OCI-LY7 (cell line): Measurements from ENCODE around the gene SIPA1L3. TPM values are rescaled to one million over a fixed set of nuclear protein-coding genes. Genes with fewer than 3 reads are reported as not detected.

Experiments used
- BruUV-seq: library from RNA; stranded (reverse); fragments of 400-500 nt; replicated peaks from 2 replicates; lab custom pipeline; 2021; lab: Mats Ljungman, UMichigan
- CTCF ChIA-PET: fragments of 300-600 bp; sonication (Branson Sonifier 250); formaldehyde crosslinking; loops from one replicate; lab custom pipeline; 2022; ENCODE audit warnings: antibody characterized with exemption; ENCODE audit not compliant: unreplicated experiment; lab: Charles Lee
- POLR2A ChIA-PET: fragments of 300-600 bp; sonication (Branson Sonifier 250); formaldehyde crosslinking; loops from one replicate; lab custom pipeline; 2022; ENCODE audit warnings: antibody characterized with exemption; lab: Charles Lee
- DNase-seq: peaks from one replicate; pipeline ENCODE4 v3.0.0-alpha.2; 2015; ENCODE audit warnings: low spot score
- H2AFZ ChIP-seq: fragments of 200-600 bp; sonication (generic), shearing (Covaris generic); 2 replicates; pipeline ENCODE4 v1.6.1; 2014; ENCODE audit warnings: mild to moderate bottlenecking, antibody characterized with exemption, low read length, moderate library complexity
- H3K27ac ChIP-seq: fragments of 200-600 bp; sonication (generic); 2 replicates; pipeline ENCODE4 v1.5.1; 2014; ENCODE audit warnings: mixed run types, low read depth, mild to moderate bottlenecking, moderate library complexity, low read length, inconsistent platforms; ENCODE audit not compliant: poor library complexity, severe bottlenecking
- H3K36me3 ChIP-seq: fragments of 200-600 bp; sonication (generic); 2 replicates; pipeline ENCODE4 v1.6.1; 2014; ENCODE audit warnings: mild to moderate bottlenecking, antibody characterized with exemption, low read length, moderate library complexity, mixed read lengths; ENCODE audit not compliant: insufficient read depth
- H3K4me1 ChIP-seq: fragments of 200-600 bp; sonication (generic); 2 replicates; pipeline ENCODE4 v1.5.1; 2014; ENCODE audit warnings: mild to moderate bottlenecking, low read length; ENCODE audit not compliant: insufficient read depth, poor library complexity, severe bottlenecking
- H3K4me2 ChIP-seq: fragments of 200-600 bp; sonication (generic); 2 replicates; pipeline ENCODE4 v1.6.1; 2014; ENCODE audit warnings: mild to moderate bottlenecking, low read length
- H3K4me3 ChIP-seq: fragments of 200-600 bp; sonication (generic); 2 replicates; pipeline ENCODE4 v1.5.1; 2014; ENCODE audit warnings: mild to moderate bottlenecking, low read depth, low read length; ENCODE audit not compliant: poor library complexity, severe bottlenecking
- H3K79me2 ChIP-seq: fragments of 200-600 bp; sonication (generic); 2 replicates; pipeline ENCODE4 v1.6.1; 2016; ENCODE audit warnings: low read depth, mild to moderate bottlenecking, low read length, moderate library complexity, mixed read lengths; ENCODE audit not compliant: insufficient read depth
- H3K9me2 ChIP-seq: fragments of 200-600 bp; sonication (generic); 2 replicates; pipeline ENCODE4 v1.6.1; 2016; ENCODE audit warnings: mild to moderate bottlenecking, low read length, mixed read lengths; ENCODE audit not compliant: insufficient read depth
- H3K9me3 ChIP-seq: fragments of 200-600 bp; sonication (generic); 2 replicates; pipeline ENCODE4 v1.6.1; 2014; ENCODE audit warnings: mild to moderate bottlenecking, mixed run types, low read length, mixed read lengths
- H4K20me1 ChIP-seq: fragments of 200-600 bp; sonication (generic); 2 replicates; pipeline ENCODE4 v1.6.1; 2014; ENCODE audit warnings: mild to moderate bottlenecking, antibody characterized with exemption, low read length, moderate library complexity, mixed read lengths; ENCODE audit not compliant: insufficient read depth
- EZH2phosphoT487 ChIP-seq: fragments of 200-600 bp; sonication (generic); IDR thresholded peaks from 2 replicates; pipeline ENCODE4 v1.6.1; 2018; ENCODE audit warnings: low read depth, borderline replicate concordance, mild to moderate bottlenecking, mixed run types, antibody characterized with exemption, low read length, moderate library complexity, mixed read lengths
- intact Hi-C: fragments of 100-400 bp; cut with micrococcal nuclease; formaldehyde crosslinking; loops from one replicate; pipeline ENCODE4 v1.10.0; 2022; ENCODE audit not compliant: unreplicated experiment
- total RNA-seq, 2 experiments: library from RNA; depleted of rRNA in 1 of 2; stranded (reverse); fragments of >200 nt in 1 of 2; shearing (Covaris generic) in 1 of 2; gene quantifications; 2 replicates each; pipeline ENCODE4 v1.2.3, GENCODE V29; 2014 to 2022
- TF ChIP-seq, protein P1 (sequence below): fragments of 200-600 bp; sonication (generic); conservative IDR thresholded peaks from 2 replicates; pipeline ENCODE4 v1.5.1; 2014; ENCODE audit warnings: mild to moderate bottlenecking, antibody characterized with exemption, low read length, moderate library complexity, mixed read lengths

SIPA1L3 gene
- total RNA-seq, 2 experiments from 2014 or later: 21.2 to 84.4 TPM

DNA sequence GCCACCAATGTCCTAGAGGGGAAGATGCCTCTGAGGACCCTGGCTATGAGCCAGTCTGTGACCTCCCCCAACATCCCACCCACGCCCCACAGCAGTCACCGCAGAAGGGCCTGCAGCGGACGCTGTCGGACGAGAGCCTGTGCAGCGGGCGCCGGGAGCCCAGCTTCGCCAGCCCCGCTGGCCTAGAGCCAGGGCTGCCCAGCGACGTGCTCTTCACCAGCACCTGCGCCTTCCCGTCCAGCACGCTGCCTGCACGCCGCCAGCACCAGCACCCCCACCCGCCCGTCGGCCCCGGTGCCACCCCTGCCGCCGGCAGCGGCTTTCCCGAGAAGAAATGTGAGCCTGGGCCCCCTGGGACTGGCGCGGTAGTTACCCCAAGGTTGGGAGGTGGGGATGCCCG is 286.4 kb downstream of the SIPA1L3 start:
- DNase-seq: no peak
- Histone ChIP-seq H4K20me1 (no peaks in the 10 kb centered on the region), H2AFZ (no peak overlapping the region), H3K79me2 (no peaks in the 10 kb centered on the region), H3K4me2 (no peak overlapping the region), H3K27ac (no peak overlapping the region), H3K9me2 (no peaks in the 10 kb centered on the region), H3K9me3 (no peaks in the 10 kb centered on the region), H3K4me3 (no peak overlapping the region), H3K4me1 (peaks cover 4% of the 10 kb centered on the region), H3K36me3 (peaks cover 8% of the 10 kb centered on the region)
- ChIA-PET CTCF (no interaction called here), POLR2A (no interaction called here)
- no peak for TF ChIP-seq EZH2phosphoT487
- intact Hi-C loops: no loop called here
- no TSS peak for BruUV-seq

DNA sequence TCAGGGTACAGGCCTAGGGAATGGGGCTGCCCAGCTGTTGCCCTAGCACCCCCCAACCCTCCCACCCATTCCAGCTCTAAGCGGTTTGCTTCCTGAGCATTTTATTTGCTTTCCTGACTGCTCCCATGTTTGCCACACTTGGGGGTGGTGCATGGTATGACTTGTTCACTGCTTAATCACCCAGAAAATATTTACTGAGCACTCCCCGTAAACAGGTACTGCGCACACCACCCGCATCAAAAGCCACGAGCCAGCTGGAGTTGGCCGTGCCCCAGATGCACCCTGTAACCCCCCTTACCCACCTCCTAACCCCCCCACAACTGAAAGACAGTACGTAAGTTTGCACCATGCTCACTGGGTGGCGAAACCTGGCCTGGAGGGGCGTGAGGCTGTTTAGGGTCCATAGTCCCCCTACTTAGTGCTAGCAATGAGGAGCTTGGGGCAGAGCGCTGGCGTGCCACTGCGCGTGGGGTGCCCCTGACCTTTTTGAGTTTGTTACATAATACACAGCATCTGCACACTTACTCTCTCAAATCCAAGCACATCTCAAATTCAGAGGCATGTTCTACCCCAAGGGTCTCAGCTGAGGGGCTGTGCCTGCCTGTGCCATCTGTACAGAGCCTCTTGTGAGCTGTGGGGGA is 287.2 kb downstream of the SIPA1L3 start:
- H3K9me3 ChIP-seq: no peaks in the 10 kb centered on the region
- H3K4me1 ChIP-seq: peaks cover 4% of the 10 kb centered on the region
- no peak for DNase-seq
- BruUV-seq: no TSS peak
- H3K9me2 ChIP-seq: no peaks in the 10 kb centered on the region
- no peak for TF ChIP-seq EZH2phosphoT487
- TF ChIP-seq, protein P1, sequence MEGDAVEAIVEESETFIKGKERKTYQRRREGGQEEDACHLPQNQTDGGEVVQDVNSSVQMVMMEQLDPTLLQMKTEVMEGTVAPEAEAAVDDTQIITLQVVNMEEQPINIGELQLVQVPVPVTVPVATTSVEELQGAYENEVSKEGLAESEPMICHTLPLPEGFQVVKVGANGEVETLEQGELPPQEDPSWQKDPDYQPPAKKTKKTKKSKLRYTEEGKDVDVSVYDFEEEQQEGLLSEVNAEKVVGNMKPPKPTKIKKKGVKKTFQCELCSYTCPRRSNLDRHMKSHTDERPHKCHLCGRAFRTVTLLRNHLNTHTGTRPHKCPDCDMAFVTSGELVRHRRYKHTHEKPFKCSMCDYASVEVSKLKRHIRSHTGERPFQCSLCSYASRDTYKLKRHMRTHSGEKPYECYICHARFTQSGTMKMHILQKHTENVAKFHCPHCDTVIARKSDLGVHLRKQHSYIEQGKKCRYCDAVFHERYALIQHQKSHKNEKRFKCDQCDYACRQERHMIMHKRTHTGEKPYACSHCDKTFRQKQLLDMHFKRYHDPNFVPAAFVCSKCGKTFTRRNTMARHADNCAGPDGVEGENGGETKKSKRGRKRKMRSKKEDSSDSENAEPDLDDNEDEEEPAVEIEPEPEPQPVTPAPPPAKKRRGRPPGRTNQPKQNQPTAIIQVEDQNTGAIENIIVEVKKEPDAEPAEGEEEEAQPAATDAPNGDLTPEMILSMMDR: no peak
- no peak overlapping the region for H3K27ac ChIP-seq
- H3K36me3 ChIP-seq: peaks cover 8% of the 10 kb centered on the region
- no peak overlapping the region for H2AFZ ChIP-seq
- POLR2A ChIA-PET: no interaction called here
- CTCF ChIA-PET: no interaction called here
- no peaks in the 10 kb centered on the region for H4K20me1 ChIP-seq
- H3K4me3 ChIP-seq: no peak overlapping the region
- intact Hi-C loops: no loop called here
- no peak overlapping the region for H3K4me2 ChIP-seq
- no peaks in the 10 kb centered on the region for H3K79me2 ChIP-seq

DNA sequence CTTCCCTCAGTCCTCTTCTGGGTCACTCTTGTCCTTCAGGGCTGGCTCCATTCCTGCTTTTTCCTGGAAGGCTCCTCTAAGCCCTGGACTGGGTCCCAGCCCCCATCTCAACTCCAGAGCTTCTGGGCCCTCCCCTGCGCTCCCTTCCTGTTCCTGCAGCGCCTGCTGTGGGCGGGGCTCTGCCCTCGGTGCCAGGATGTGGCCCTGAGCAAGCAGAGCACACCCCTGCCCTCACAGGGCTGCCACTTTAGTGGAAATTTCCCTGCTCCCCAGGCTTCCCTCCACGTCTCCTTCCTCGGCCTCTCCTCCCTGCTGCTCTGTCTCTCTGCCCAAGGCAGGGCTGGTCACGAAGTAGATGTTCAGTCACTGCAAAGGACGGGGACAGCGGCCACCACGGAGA is 288.2 kb downstream of the SIPA1L3 start:
- no TSS peak for BruUV-seq
- DNase-seq: no peak
- Histone ChIP-seq H3K9me3 (no peaks in the 10 kb centered on the region), H3K36me3 (peaks cover 8% of the 10 kb centered on the region), H3K4me1 (no peaks in the 10 kb centered on the region), H3K27ac (no peak overlapping the region), H3K4me3 (no peak overlapping the region), H3K79me2 (no peaks in the 10 kb centered on the region), H3K4me2 (no peak overlapping the region), H2AFZ (no peak overlapping the region), H3K9me2 (no peaks in the 10 kb centered on the region), H4K20me1 (no peaks in the 10 kb centered on the region)
- ChIA-PET CTCF (no interaction called here), POLR2A (no interaction called here)
- TF ChIP-seq, protein P1: no peak
- intact Hi-C loops: no loop called here
